Measurements from ENCODE around the gene MTRF1. TPM values are rescaled to one million over a fixed set of nuclear protein-coding genes. Genes with fewer than 3 reads are reported as not detected.

The MTRF1 gene
- total and polyA plus RNA-seq, 9 of the 15 experiments (the other 6 are each of a cell fraction or from before 2014, with no cell fraction given): 12.5 to 33.7 (median 20.1) TPM

- no peak for TF ChIP-seq ZNF639 (CRISPR knock-in tag; conservative IDR thresholded peaks at IDR 0.05 in 1 of 2, IDR thresholded peaks at IDR 0.05 in 1 of 2)
- no peak for TF ChIP-seq MED1 (CRISPR knock-in tag; IDR thresholded peaks at IDR 0.05; ENCODE audit: borderline replicate concordance)
- peak; percentile 48 for TF ChIP-seq SAP30 (IDR thresholded peaks at IDR 0.05; ENCODE audit: borderline replicate concordance, insufficient read depth, low read depth, low read length, poor library complexity, severe bottlenecking)
- TF ChIP-seq REST (IDR thresholded peaks at IDR 0.05; ENCODE audit: borderline replicate concordance): no peak
- no peak for TF ChIP-seq REST (CRISPR knock-in tag; IDR thresholded peaks at IDR 0.05; ENCODE audit: low read depth)
- TF ChIP-seq SRF (CRISPR knock-in tag; IDR thresholded peaks at IDR 0.05): no peak
- TF ChIP-seq MNT (conservative IDR thresholded peaks at IDR 0.05): 0 out of 4 replicates have a peak, but pooled peaks of 1 of the 2 experiments have one; percentile 2
- TF ChIP-seq ZBTB17 (CRISPR knock-in tag; IDR thresholded peaks at IDR 0.05): no peak
- TF ChIP-seq ATF1 (CRISPR knock-in tag; IDR thresholded peaks at IDR 0.05): no peak
- TF ChIP-seq ATF1 (tag; IDR thresholded peaks at IDR 0.05): no peak
- TF ChIP-seq RB1 (IDR thresholded peaks at IDR 0.05; ENCODE audit: low read depth): no peak
- no peak for TF ChIP-seq PRMT5 (CRISPR knock-in tag; IDR thresholded peaks at IDR 0.05)
- no peak for TF ChIP-seq ZNF57 (CRISPR knock-in tag; IDR thresholded peaks at IDR 0.05)
- TF ChIP-seq PURB (CRISPR knock-in tag; IDR thresholded peaks at IDR 0.05; ENCODE audit: low read depth): no peak
- TF ChIP-seq RBM17 (IDR thresholded peaks at IDR 0.05; ENCODE audit: borderline replicate concordance, low read depth, low read length): no peak
- no peak for TF ChIP-seq TCFL5 (CRISPR knock-in tag; conservative IDR thresholded peaks at IDR 0.05)
- no peak for TF ChIP-seq PPARD (CRISPR knock-in tag; IDR thresholded peaks at IDR 0.05)
- TF ChIP-seq ZSCAN29 (IDR thresholded peaks at IDR 0.05): no peak
- TF ChIP-seq ZNF507 (tag; conservative IDR thresholded peaks at IDR 0.05): no peak
Observed at GRCh38 chr13:41312176-41312500, 48.8 kb upstream of the MTRF1 start (continued).
